Measurements from ENCODE around the gene ERCC1. TPM values are rescaled to one million over a fixed set of nuclear protein-coding genes. Genes with fewer than 3 reads are reported as not detected.

Gene ERCC1
- polyA plus RNA-seq, 2 of the 4 experiments (the other 2 are of a cell fraction): 81.7 to 93.0 TPM

DNA sequence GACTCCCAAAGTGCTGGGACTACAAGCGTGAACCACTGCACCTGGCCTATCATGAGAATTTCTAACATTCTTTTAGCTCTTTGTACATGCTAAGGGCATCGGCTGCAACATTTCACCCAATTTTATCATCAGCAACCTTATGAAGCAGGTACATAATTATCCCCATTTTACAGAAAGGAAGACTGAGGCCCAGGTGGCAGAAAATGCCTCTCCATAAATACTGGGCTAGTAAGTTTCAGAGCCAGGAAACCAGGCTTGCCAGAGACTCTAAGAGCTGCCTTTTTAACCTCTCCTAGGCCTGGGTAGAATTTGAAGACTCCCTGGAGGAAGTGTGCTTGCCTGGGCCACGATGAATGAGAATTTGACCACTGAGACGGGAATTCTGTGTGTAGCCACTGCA is 55.6 kb downstream of the ERCC1 start:
- DNase-seq (ENCODE audit: low read depth in 1 of 2, low spot score in 1 of 2) (no peak), FAIRE-seq (no peak), ATAC-seq (no peak)
- Histone ChIP-seq H3K4me3 (no peak overlapping the region), H3K27ac (no peak overlapping the region), H3K4me1 (no peaks in the 10 kb centered on the region), H3K9me3 (no peaks in the 10 kb centered on the region), H3K4me2 (no peak overlapping the region)
- WGBS (ENCODE audit: missing lambda C conversion rate): 88% methylated on average over 4 of the region's 4 CpGs
- POLR2A ChIA-PET: no interaction called here
- CTCF ChIA-PET: no interaction called here
- TF ChIP-seq, protein P1, sequence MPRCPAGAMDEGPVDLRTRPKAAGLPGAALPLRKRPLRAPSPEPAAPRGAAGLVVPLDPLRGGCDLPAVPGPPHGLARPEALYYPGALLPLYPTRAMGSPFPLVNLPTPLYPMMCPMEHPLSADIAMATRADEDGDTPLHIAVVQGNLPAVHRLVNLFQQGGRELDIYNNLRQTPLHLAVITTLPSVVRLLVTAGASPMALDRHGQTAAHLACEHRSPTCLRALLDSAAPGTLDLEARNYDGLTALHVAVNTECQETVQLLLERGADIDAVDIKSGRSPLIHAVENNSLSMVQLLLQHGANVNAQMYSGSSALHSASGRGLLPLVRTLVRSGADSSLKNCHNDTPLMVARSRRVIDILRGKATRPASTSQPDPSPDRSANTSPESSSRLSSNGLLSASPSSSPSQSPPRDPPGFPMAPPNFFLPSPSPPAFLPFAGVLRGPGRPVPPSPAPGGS (IDR thresholded peaks at IDR 0.05): no peak
- no peak for TF ChIP-seq JUN (IDR thresholded peaks at IDR 0.05)
- no peak for TF ChIP-seq MYC (IDR thresholded peaks at IDR 0.05; ENCODE audit: borderline replicate concordance, low read length)
- TF ChIP-seq NPAS2 (CRISPR knock-in tag; IDR thresholded peaks at IDR 0.05; ENCODE audit: borderline replicate concordance): no peak
- TF ChIP-seq RNF2 (IDR thresholded peaks at IDR 0.05; ENCODE audit: borderline replicate concordance, low read depth): no peak
- peak; percentile 65; the same call in 1 of the 2 replicates for TF ChIP-seq KDM1A (IDR thresholded peaks at IDR 0.05; ENCODE audit: low read depth)
- no peak for TF ChIP-seq NFE2L2 (conservative IDR thresholded peaks at IDR 0.05; ENCODE audit: low read length)
- TF ChIP-seq, protein P2, sequence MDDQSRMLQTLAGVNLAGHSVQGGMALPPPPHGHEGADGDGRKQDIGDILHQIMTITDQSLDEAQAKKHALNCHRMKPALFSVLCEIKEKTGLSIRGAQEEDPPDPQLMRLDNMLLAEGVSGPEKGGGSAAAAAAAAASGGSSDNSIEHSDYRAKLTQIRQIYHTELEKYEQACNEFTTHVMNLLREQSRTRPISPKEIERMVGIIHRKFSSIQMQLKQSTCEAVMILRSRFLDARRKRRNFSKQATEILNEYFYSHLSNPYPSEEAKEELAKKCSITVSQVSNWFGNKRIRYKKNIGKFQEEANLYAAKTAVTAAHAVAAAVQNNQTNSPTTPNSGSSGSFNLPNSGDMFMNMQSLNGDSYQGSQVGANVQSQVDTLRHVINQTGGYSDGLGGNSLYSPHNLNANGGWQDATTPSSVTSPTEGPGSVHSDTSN (IDR thresholded peaks at IDR 0.05): no peak

DNA sequence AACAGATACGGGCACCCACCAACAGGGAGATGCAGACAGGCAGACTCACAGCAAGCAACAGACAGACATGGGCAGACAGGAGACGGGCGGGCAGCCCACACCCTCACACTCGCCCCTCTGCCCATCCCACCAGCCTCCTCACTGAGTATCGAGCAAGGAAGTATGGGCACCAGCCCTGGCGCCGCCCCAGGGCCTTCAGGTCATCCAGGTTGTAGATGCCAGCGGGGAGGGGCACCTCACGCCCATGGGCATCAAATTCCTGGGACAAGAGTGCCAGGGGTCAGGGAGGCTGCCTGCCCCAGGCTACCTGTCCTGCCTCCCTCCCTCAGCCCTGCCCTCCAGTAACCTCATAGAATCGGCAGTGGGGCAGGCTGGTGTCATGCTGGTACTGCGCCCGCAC is 59.0 kb downstream of the ERCC1 start:
- CTCF ChIA-PET: no interaction called here
- Histone ChIP-seq H3K9me3 (no peaks in the 10 kb centered on the region), H3K27ac (no peak overlapping the region), H3K4me1 (no peaks in the 10 kb centered on the region), H3K4me2 (no peak overlapping the region), H3K4me3 (no peak overlapping the region)
- FAIRE-seq (no peak), DNase-seq (ENCODE audit: low read depth in 1 of 2, low spot score in 1 of 2) (no peak), ATAC-seq (no peak; a peak in 1 of 6 replicates)
- WGBS (ENCODE audit: missing lambda C conversion rate): 78% methylated on average over 7 of the region's 12 CpGs
- TF ChIP-seq KDM1A (IDR thresholded peaks at IDR 0.05; ENCODE audit: low read depth): no peak
- TF ChIP-seq FOSL2 (IDR thresholded peaks at IDR 0.05): no peak
- no peak for TF ChIP-seq FOSL2 (CRISPR knock-in tag; IDR thresholded peaks at IDR 0.05)
- TF ChIP-seq JUNB (IDR thresholded peaks at IDR 0.05): no peak
- no peak for TF ChIP-seq ZC3H11A (IDR thresholded peaks at IDR 0.05)
- TF ChIP-seq, protein P3, sequence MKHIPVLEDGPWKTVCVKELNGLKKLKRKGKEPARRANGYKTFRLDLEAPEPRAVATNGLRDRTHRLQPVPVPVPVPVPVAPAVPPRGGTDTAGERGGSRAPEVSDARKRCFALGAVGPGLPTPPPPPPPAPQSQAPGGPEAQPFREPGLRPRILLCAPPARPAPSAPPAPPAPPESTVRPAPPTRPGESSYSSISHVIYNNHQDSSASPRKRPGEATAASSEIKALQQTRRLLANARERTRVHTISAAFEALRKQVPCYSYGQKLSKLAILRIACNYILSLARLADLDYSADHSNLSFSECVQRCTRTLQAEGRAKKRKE (CRISPR knock-in tag; IDR thresholded peaks at IDR 0.05; ENCODE audit: low read depth): no peak
- no peak for TF ChIP-seq CBX2 (IDR thresholded peaks at IDR 0.05; ENCODE audit: borderline replicate concordance, low read depth)
- no peak for TF ChIP-seq CHD4 (IDR thresholded peaks at IDR 0.05; ENCODE audit: borderline replicate concordance)
- no peak for TF ChIP-seq ESRRA (IDR thresholded peaks at IDR 0.05; ENCODE audit: borderline replicate concordance, low read length)
- no peak for TF ChIP-seq JUN (IDR thresholded peaks at IDR 0.05)
- no peak for TF ChIP-seq ZNF302 (CRISPR knock-in tag; IDR thresholded peaks at IDR 0.05)
- POLR2A ChIA-PET: no interaction called here

DNA sequence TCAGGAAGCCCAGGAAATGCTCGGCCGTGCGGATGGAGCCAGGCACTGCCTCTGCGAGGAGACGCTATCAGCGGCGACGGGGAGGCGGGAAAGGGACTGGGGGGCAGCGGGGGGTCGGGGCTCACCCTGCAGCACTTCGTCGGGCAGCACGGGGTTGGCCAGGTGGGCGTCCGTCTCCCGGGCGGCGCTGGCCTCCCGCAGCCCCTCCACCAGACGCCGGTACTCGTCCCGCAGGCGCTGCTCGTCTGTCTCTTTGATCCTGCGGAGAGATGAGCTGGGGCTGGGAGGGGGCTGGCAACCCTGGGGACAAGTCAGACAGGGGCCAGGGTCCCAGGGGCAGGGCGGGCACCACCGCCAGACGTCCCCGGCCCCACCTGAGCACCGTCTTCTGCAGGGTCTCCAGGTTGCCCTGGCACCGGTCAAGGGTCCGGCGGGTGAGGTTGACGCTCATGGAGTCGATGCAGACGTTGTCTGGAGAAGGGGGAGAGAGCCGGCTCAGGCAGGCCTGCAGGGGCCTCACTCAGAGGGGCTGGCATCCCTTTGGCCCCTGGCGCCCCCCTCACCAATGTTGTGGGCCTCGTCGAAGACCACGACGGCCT is 59.8 kb downstream of the ERCC1 start:
- CTCF ChIA-PET: no interaction called here
- no peak for ATAC-seq
- FAIRE-seq: no peak
- no peak overlapping the region for H3K27ac ChIP-seq
- TF ChIP-seq HEYL (CRISPR knock-in tag; IDR thresholded peaks at IDR 0.05): no peak
- TF ChIP-seq, protein P4, sequence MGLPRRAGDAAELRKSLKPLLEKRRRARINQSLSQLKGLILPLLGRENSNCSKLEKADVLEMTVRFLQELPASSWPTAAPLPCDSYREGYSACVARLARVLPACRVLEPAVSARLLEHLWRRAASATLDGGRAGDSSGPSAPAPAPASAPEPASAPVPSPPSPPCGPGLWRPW (IDR thresholded peaks at IDR 0.05): no peak
- no peak for TF ChIP-seq TP53 (CRISPR knock-in tag; IDR thresholded peaks at IDR 0.05)
- TF ChIP-seq, protein P5, sequence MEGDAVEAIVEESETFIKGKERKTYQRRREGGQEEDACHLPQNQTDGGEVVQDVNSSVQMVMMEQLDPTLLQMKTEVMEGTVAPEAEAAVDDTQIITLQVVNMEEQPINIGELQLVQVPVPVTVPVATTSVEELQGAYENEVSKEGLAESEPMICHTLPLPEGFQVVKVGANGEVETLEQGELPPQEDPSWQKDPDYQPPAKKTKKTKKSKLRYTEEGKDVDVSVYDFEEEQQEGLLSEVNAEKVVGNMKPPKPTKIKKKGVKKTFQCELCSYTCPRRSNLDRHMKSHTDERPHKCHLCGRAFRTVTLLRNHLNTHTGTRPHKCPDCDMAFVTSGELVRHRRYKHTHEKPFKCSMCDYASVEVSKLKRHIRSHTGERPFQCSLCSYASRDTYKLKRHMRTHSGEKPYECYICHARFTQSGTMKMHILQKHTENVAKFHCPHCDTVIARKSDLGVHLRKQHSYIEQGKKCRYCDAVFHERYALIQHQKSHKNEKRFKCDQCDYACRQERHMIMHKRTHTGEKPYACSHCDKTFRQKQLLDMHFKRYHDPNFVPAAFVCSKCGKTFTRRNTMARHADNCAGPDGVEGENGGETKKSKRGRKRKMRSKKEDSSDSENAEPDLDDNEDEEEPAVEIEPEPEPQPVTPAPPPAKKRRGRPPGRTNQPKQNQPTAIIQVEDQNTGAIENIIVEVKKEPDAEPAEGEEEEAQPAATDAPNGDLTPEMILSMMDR (IDR thresholded peaks at IDR 0.05): no peak
- no peak for TF ChIP-seq MAFK (IDR thresholded peaks at IDR 0.05; ENCODE audit: partially characterized antibody)
- no peak for TF ChIP-seq NFE2L2 (conservative IDR thresholded peaks at IDR 0.05; ENCODE audit: low read length)
- no peak for TF ChIP-seq FOSB (CRISPR knock-in tag; IDR thresholded peaks at IDR 0.05)
- TF ChIP-seq, protein P6, sequence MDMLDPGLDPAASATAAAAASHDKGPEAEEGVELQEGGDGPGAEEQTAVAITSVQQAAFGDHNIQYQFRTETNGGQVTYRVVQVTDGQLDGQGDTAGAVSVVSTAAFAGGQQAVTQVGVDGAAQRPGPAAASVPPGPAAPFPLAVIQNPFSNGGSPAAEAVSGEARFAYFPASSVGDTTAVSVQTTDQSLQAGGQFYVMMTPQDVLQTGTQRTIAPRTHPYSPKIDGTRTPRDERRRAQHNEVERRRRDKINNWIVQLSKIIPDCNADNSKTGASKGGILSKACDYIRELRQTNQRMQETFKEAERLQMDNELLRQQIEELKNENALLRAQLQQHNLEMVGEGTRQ (IDR thresholded peaks at IDR 0.05): no peak
- TF ChIP-seq, protein P7, sequence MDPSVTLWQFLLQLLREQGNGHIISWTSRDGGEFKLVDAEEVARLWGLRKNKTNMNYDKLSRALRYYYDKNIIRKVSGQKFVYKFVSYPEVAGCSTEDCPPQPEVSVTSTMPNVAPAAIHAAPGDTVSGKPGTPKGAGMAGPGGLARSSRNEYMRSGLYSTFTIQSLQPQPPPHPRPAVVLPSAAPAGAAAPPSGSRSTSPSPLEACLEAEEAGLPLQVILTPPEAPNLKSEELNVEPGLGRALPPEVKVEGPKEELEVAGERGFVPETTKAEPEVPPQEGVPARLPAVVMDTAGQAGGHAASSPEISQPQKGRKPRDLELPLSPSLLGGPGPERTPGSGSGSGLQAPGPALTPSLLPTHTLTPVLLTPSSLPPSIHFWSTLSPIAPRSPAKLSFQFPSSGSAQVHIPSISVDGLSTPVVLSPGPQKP (IDR thresholded peaks at IDR 0.05; ENCODE audit: low read depth, low read length): no peak
- TF ChIP-seq RNF2 (IDR thresholded peaks at IDR 0.05; ENCODE audit: borderline replicate concordance, low read depth): no peak
- no peak for TF ChIP-seq HOXB5 (CRISPR knock-in tag; IDR thresholded peaks at IDR 0.05)
- TF ChIP-seq, protein P8, sequence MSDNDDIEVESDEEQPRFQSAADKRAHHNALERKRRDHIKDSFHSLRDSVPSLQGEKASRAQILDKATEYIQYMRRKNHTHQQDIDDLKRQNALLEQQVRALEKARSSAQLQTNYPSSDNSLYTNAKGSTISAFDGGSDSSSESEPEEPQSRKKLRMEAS (IDR thresholded peaks at IDR 0.05): no peak
- no peak for TF ChIP-seq RFX5 (IDR thresholded peaks at IDR 0.05)
- 100% methylated on average over 1 of the region's 44 CpGs for WGBS (ENCODE audit: missing lambda C conversion rate)
- no peaks in the 10 kb centered on the region for H3K4me1 ChIP-seq
- H3K4me3 ChIP-seq: no peak overlapping the region
- POLR2A ChIA-PET: no interaction called here
- no peak overlapping the region for H3K4me2 ChIP-seq
- no peaks in the 10 kb centered on the region for H3K9me3 ChIP-seq
- no peak for DNase-seq (ENCODE audit: low read depth in 1 of 2, low spot score in 1 of 2)

Measured in A549 (cell line).